Osteoblast (primary cell): ENCODE data around the gene PEX6. TPM values are rescaled to one million over a fixed set of nuclear protein-coding genes. Genes with fewer than 3 reads are reported as not detected.

Experiments
- DNase-seq: peaks from one replicate; pipeline ENCODE4 v3.0.0; 2011; ENCODE audit warnings: low spot score, mixed read lengths; ENCODE audit not compliant: insufficient read length; ENCODE audit errors: missing footprints
- H2AFZ ChIP-seq: 2 replicates; pipeline ENCODE4 v1.6.0; 2011; ENCODE audit warnings: mild to moderate bottlenecking, low read length
- H3K27ac ChIP-seq: 2 replicates; pipeline ENCODE4 v1.5.1; 2011; ENCODE audit warnings: mild to moderate bottlenecking, low read depth, low read length, moderate library complexity
- H3K27me3 ChIP-seq: 2 replicates; pipeline ENCODE4 v1.6.0; 2012; ENCODE audit warnings: mild to moderate bottlenecking, control low read depth, inconsistent platforms, low read length, moderate library complexity; ENCODE audit not compliant: insufficient read depth
- H3K36me3 ChIP-seq: 2 replicates; pipeline ENCODE4 v1.5.1; 2011; ENCODE audit warnings: mild to moderate bottlenecking, low read length, control low read depth, moderate library complexity; ENCODE audit not compliant: insufficient read depth
- H3K4me1 ChIP-seq: 2 replicates; pipeline ENCODE4 v1.5.1; 2011; ENCODE audit warnings: mild to moderate bottlenecking, low read length, control low read depth, moderate library complexity; ENCODE audit not compliant: insufficient read depth
- H3K4me2 ChIP-seq: 2 replicates; pipeline ENCODE4 v1.6.0; 2011; ENCODE audit warnings: mild to moderate bottlenecking, low read length; ENCODE audit not compliant: insufficient read depth
- H3K4me3 ChIP-seq: fragments of 200-600 bp; sonication (generic); 3 replicates; pipeline ENCODE4 v1.5.1; 2012; ENCODE audit warnings: mild to moderate bottlenecking, low read length, inconsistent platforms; ENCODE audit not compliant: insufficient read depth
- H3K79me2 ChIP-seq: 2 replicates; pipeline ENCODE4 v1.6.0; 2012; ENCODE audit warnings: mild to moderate bottlenecking, low read length, control low read depth, inconsistent platforms; ENCODE audit not compliant: insufficient read depth
- H3K9me3 ChIP-seq: 2 replicates; pipeline ENCODE4 v1.5.1; 2011; ENCODE audit warnings: low read depth, low read length, control low read depth
- H4K20me1 ChIP-seq: 2 replicates; pipeline ENCODE4 v1.6.0; 2012; ENCODE audit warnings: mild to moderate bottlenecking, low read length, control low read depth; ENCODE audit not compliant: insufficient read depth
- total RNA-seq: library from RNA; depleted of rRNA; stranded (reverse); fragments of >200 nt; gene quantifications from 2 replicates; pipeline ENCODE4 v1.2.3, GENCODE V29; 2012
- TF ChIP-seq, protein P1 (sequence below): IDR thresholded peaks from 2 replicates; pipeline ENCODE4 v1.5.1; 2011; ENCODE audit warnings: mild to moderate bottlenecking, low read depth, low read length, moderate library complexity; ENCODE audit errors: extremely low read depth

Gene PEX6
- total RNA-seq, 1 donor = 23.5 TPM

DNA sequence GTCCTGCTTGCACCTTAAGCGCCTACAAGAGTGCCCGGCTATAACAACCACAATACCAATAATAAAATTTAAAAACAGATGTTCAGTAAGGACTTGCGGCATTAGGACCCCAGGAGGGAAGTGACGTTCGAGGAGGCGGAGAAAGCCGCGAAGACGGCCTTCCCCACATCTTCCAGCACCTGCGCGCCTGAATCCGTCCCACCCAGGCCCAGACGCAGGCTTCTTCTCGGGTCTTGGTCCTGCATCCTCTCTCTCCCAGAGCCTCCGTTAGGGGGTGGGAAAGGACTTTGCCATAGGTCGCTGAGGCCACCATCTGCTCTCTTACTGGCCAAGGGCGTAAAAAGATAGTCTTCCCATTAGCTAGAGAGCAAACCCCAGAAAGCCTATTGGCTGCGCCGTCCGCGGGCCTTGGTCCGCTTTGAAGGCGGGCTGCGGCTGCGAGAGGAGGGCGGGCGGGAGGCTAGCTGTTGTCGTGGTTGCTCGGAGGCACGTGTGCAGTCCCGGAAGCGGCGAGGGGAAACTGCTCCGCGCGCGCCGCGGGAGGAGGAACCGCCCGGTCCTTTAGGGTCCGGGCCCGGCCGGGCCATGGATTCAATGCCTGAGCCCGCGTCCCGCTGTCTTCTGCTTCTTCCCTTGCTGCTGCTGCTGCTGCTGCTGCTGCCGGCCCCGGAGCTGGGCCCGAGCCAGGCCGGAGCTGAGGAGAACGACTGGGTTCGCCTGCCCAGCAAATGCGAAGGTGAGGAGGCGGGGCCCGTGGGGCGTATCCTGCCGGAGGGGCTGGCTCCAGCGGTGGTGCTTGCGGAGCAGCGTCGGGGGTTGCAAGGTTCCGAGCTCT lies 49.8 kb downstream of the PEX6 start, which contains the start of gene CNPY3:
CNPY3 (plus strand) TSS at position 495 of the 835 bp plus-strand sequence; CDS start at position 586, 91 bp downstream.
- Histone ChIP-seq H3K4me1 (peaks cover 12% of the 10 kb centered on the region), H3K4me2 (peak within 1 kb of the TSS; percentile 91), H3K27ac (peak within 1 kb of the TSS; percentile 91), H3K27me3 (no peaks in the 10 kb centered on the region), H3K4me3 (peak within 1 kb of the TSS; percentile 88), H2AFZ (peak within 1 kb of the TSS; percentile 94), H3K9me3 (no peaks in the 10 kb centered on the region), H3K36me3 (peaks cover under 1% of the 10 kb centered on the region), H3K79me2 (peaks cover 38% of the 10 kb centered on the region), H4K20me1 (peaks cover 3% of the 10 kb centered on the region)
- DNase-seq = peak; percentile 99
- TF ChIP-seq, protein P1, sequence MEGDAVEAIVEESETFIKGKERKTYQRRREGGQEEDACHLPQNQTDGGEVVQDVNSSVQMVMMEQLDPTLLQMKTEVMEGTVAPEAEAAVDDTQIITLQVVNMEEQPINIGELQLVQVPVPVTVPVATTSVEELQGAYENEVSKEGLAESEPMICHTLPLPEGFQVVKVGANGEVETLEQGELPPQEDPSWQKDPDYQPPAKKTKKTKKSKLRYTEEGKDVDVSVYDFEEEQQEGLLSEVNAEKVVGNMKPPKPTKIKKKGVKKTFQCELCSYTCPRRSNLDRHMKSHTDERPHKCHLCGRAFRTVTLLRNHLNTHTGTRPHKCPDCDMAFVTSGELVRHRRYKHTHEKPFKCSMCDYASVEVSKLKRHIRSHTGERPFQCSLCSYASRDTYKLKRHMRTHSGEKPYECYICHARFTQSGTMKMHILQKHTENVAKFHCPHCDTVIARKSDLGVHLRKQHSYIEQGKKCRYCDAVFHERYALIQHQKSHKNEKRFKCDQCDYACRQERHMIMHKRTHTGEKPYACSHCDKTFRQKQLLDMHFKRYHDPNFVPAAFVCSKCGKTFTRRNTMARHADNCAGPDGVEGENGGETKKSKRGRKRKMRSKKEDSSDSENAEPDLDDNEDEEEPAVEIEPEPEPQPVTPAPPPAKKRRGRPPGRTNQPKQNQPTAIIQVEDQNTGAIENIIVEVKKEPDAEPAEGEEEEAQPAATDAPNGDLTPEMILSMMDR = no peak

DNA sequence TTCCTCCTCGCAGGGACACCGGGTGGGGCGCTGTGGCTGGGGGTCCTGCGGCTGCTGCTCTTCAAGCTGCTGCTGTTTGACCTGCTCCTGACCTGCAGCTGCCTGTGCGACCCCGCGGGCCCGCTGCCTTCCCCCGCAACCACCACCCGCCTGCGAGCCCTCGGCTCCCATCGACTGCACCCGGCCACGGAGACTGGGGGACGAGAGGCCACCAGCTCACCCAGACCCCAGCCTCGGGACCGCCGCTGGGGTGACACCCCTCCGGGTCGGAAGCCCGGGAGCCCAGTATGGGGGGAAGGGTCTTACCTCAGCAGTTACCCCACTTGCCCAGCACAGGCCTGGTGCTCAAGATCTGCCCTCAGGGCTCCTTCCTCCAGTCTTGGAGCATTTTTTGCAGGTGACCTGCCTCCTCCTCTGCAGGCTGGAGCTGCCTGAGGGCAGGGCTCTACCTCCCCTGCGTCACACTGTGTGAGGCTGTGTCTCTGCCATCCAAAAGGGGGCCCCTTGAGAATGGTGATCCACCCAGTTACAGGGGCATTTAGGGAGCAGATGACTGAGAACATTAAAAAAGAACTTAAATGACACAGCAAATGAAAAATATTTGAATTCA lies 53.6 kb downstream of the PEX6 start:
- TF ChIP-seq, protein P1 = no peak
- DNase-seq = no peak
- no peak overlapping the region for H3K4me3 ChIP-seq
- no peak overlapping the region for H3K27ac ChIP-seq
- no peak overlapping the region for H2AFZ ChIP-seq
- no peaks in the 10 kb centered on the region for H3K9me3 ChIP-seq
- H3K4me1 ChIP-seq = peaks cover 3% of the 10 kb centered on the region
- no peaks in the 10 kb centered on the region for H4K20me1 ChIP-seq
- no peaks in the 10 kb centered on the region for H3K27me3 ChIP-seq
- peaks cover under 1% of the 10 kb centered on the region for H3K79me2 ChIP-seq
- no peaks in the 10 kb centered on the region for H3K36me3 ChIP-seq
- no peak overlapping the region for H3K4me2 ChIP-seq

- H2AFZ ChIP-seq = no peak overlapping the region
- H3K4me3 ChIP-seq = no peak overlapping the region
- no peaks in the 10 kb centered on the region for H4K20me1 ChIP-seq
- no peak overlapping the region for H3K4me2 ChIP-seq
- H3K36me3 ChIP-seq = no peaks in the 10 kb centered on the region
- no peak overlapping the region for H3K27ac ChIP-seq
- DNase-seq = no peak
- H3K4me1 ChIP-seq = peaks cover 3% of the 10 kb centered on the region
- H3K9me3 ChIP-seq = no peaks in the 10 kb centered on the region
- H3K27me3 ChIP-seq = no peaks in the 10 kb centered on the region
- no peaks in the 10 kb centered on the region for H3K79me2 ChIP-seq
- TF ChIP-seq, protein P1 = no peak
Measured at GRCh38 chr6:42923666-42924065, 55.3 kb downstream of the PEX6 start.

- DNase-seq = no peak
- no peaks in the 10 kb centered on the region for H3K36me3 ChIP-seq
- TF ChIP-seq, protein P1 = no peak
- no peak overlapping the region for H3K4me3 ChIP-seq
- H3K4me1 ChIP-seq = peaks cover 3% of the 10 kb centered on the region
- no peaks in the 10 kb centered on the region for H3K9me3 ChIP-seq
- H3K27me3 ChIP-seq = no peaks in the 10 kb centered on the region
- no peaks in the 10 kb centered on the region for H4K20me1 ChIP-seq
- H2AFZ ChIP-seq = no peak overlapping the region
- H3K79me2 ChIP-seq = no peaks in the 10 kb centered on the region
- no peak overlapping the region for H3K27ac ChIP-seq
- H3K4me2 ChIP-seq = no peak overlapping the region
Measured at GRCh38 chr6:42921801-42922200, 57.2 kb downstream of the PEX6 start.
